Measurements from ENCODE around the gene RABEP1.

Gene RABEP1

GRCh38 chr17:5264893-5265292, 17.2 kb upstream of the RABEP1 start:
- DNase-seq (ENCODE audit: extremely low spot score): no peak
- ChIA-PET POLR2A (no interaction called here), CTCF (interaction anchor here (1.1 kb wide), 1 partner anchor 15 kb away, joined by 3 read pairs; no protein-coding TSS in a partner anchor)
- no peak for TF ChIP-seq CTCF (IDR thresholded peaks at IDR 0.05; ENCODE audit: control extremely low read depth, extremely low read depth, low read depth, missing control alignments)

GRCh38 chr17:5269241-5269960, 12.7 kb upstream of the RABEP1 start:
- ChIA-PET POLR2A (no interaction called here), CTCF (interaction anchor here (1.2 to 1.5 kb wide), 2 partner anchors 18 to 28 kb away, joined by 3 to 4 read pairs; no protein-coding TSS in a partner anchor)
- DNase-seq (ENCODE audit: extremely low spot score): no peak
- no peak for TF ChIP-seq CTCF (IDR thresholded peaks at IDR 0.05; ENCODE audit: control extremely low read depth, extremely low read depth, low read depth, missing control alignments)

- CTCF ChIA-PET: interaction anchor here (1.8 kb wide), 1 partner anchor 18 kb away, joined by 5 read pairs; no protein-coding TSS in a partner anchor
- TF ChIP-seq CTCF (IDR thresholded peaks at IDR 0.05; ENCODE audit: control extremely low read depth, extremely low read depth, low read depth, missing control alignments): no peak
- POLR2A ChIA-PET: no interaction called here
- no peak for DNase-seq (ENCODE audit: extremely low spot score)
Observed at GRCh38 chr17:5272322-5272721, 9.8 kb upstream of the RABEP1 start.

GRCh38 chr17:5282642-5283217, 646 bp downstream of the RABEP1 start:
- ChIA-PET CTCF (interaction anchor here (1.3 kb wide), 1 partner anchor 13 kb away, joined by 3 read pairs; no protein-coding TSS in a partner anchor), POLR2A (no interaction called here)
- DNase-seq (ENCODE audit: extremely low spot score): no peak
- TF ChIP-seq CTCF (IDR thresholded peaks at IDR 0.05; ENCODE audit: control extremely low read depth, extremely low read depth, low read depth, missing control alignments): no peak

- ChIA-PET CTCF (interaction anchor here (0.8 to 1.5 kb wide), 6 partner anchors 9 to 156 kb away, joined by 3 to 5 read pairs (median 3); no protein-coding TSS in a partner anchor), POLR2A (no interaction called here)
- no peak for TF ChIP-seq CTCF (IDR thresholded peaks at IDR 0.05; ENCODE audit: control extremely low read depth, extremely low read depth, low read depth, missing control alignments)
- DNase-seq (ENCODE audit: extremely low spot score): no peak
Observed at GRCh38 chr17:5283571-5284315, 1.7 kb downstream of the RABEP1 start.

GRCh38 chr17:5284681-5285080, 2.6 kb downstream of the RABEP1 start:
- DNase-seq (ENCODE audit: extremely low spot score): no peak
- TF ChIP-seq CTCF (IDR thresholded peaks at IDR 0.05; ENCODE audit: control extremely low read depth, extremely low read depth, low read depth, missing control alignments): no peak
- CTCF ChIA-PET: interaction anchor here (1.2 to 1.8 kb wide), 3 partner anchors 11 to 155 kb away, joined by 3 to 6 read pairs (median 5); no protein-coding TSS in a partner anchor
- POLR2A ChIA-PET: no interaction called here
